HEK293T (cell line): ENCODE measurements around the gene BCORL1.

Experiments
- FOXA1 ChIP-seq: fragments of 450-650 bp; IDR thresholded peaks from 2 replicates; pipeline ENCODE4 v1.6.1; 2016; ENCODE audit warnings: mild to moderate bottlenecking
- FOXK2 ChIP-seq: fragments of 450-650 bp; IDR thresholded peaks from 2 replicates; pipeline ENCODE4 v1.6.1; 2016; ENCODE audit warnings: mild to moderate bottlenecking
- FOXM1 ChIP-seq: fragments of 450-650 bp; IDR thresholded peaks from 2 replicates; pipeline ENCODE4 v1.6.1; 2017; ENCODE audit warnings: mild to moderate bottlenecking, borderline replicate concordance
- HDGF ChIP-seq: fragments of 450-650 bp; IDR thresholded peaks from 2 replicates; pipeline ENCODE4 v1.6.1; 2017; ENCODE audit warnings: antibody characterized with exemption, borderline replicate concordance
- L3MBTL2 ChIP-seq: fragments of 450-650 bp; conservative IDR thresholded peaks from 2 replicates; pipeline ENCODE4 v1.6.1; 2016; ENCODE audit warnings: mild to moderate bottlenecking
- NFRKB ChIP-seq: fragments of 450-650 bp; IDR thresholded peaks from 2 replicates; pipeline ENCODE4 v1.6.1; 2016; ENCODE audit warnings: mild to moderate bottlenecking, moderate library complexity
- SP1 ChIP-seq: fragments of 450-650 bp; IDR thresholded peaks from 2 replicates; pipeline ENCODE4 v1.6.1; 2017
- SUZ12 ChIP-seq: fragments of 450-650 bp; IDR thresholded peaks from 2 replicates; pipeline ENCODE4 v1.6.1; 2016; ENCODE audit warnings: mild to moderate bottlenecking
- TARDBP ChIP-seq: fragments of 450-650 bp; IDR thresholded peaks from 2 replicates; pipeline ENCODE4 v1.6.1; 2016
- ZNF384 ChIP-seq: fragments of 450-650 bp; IDR thresholded peaks from 2 replicates; pipeline ENCODE4 v1.6.1; 2016
- TF ChIP-seq, protein P1 (sequence below): fragments of 450-650 bp; IDR thresholded peaks from 2 replicates; pipeline ENCODE4 v1.6.1; 2016

DNA sequence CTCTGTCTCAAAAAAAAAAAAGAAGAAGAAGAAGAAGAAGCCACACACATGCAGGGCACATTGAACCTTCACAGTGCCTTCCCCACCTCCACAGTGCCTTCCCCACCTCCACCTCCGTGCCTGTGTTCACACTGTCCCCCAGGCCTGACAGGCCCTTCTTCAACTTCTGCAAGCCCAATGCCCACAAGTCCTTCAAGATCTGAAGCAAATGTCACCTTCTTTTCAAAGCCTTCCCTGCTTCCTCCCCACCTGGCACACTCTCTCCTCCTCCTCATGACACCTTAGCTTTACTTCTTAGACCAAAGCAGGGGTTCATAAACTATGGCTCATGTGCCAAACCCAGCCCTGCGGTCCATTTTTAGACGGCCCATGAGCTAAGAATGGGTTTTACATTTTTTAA, 107.9 kb downstream of the BCORL1 start:
- TF ChIP-seq SP1 (no peak), SUZ12 (no peak), FOXK2 (no peak), FOXM1 (no peak), L3MBTL2 (no peak), TARDBP (no peak), FOXA1 (no peak), ZNF384 (no peak), NFRKB (no peak), HDGF (no peak)
- TF ChIP-seq, protein P1, sequence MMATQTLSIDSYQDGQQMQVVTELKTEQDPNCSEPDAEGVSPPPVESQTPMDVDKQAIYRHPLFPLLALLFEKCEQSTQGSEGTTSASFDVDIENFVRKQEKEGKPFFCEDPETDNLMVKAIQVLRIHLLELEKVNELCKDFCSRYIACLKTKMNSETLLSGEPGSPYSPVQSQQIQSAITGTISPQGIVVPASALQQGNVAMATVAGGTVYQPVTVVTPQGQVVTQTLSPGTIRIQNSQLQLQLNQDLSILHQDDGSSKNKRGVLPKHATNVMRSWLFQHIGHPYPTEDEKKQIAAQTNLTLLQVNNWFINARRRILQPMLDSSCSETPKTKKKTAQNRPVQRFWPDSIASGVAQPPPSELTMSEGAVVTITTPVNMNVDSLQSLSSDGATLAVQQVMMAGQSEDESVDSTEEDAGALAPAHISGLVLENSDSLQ: no peak
